Adrenal gland (tissue), 5 donors: ENCODE measurements around the gene ABAT.

Source experiments
- POLR2A ChIP-seq, 2 donors: fragments of 450-650 bp; IDR thresholded peaks; one replicate each; pipeline ENCODE4 v1.6.1; 2017; ENCODE audit warnings: antibody characterized with exemption in 2 of 2, mild to moderate bottlenecking in 2 of 2, moderate library complexity in 1 of 2
- TF ChIP-seq, protein P1 (sequence below), 6 experiments: fragments of 450-650 bp in 4 of 6; fragments of 200-600 bp in 2 of 6; sonication (generic) in 1 of 6; IDR thresholded peaks; 1 replicate in 5 of 6; 2 replicates in 1 of 6; pipeline versions ENCODE4 v1.5.1 to v1.8.0; 2016 to 2021; ENCODE audit warnings: antibody characterized with exemption in 6 of 6, mild to moderate bottlenecking in 2 of 6, moderate library complexity in 1 of 6
- donor health status: DM: no; HTN: no; CAD: no.

- TF ChIP-seq, protein P1, sequence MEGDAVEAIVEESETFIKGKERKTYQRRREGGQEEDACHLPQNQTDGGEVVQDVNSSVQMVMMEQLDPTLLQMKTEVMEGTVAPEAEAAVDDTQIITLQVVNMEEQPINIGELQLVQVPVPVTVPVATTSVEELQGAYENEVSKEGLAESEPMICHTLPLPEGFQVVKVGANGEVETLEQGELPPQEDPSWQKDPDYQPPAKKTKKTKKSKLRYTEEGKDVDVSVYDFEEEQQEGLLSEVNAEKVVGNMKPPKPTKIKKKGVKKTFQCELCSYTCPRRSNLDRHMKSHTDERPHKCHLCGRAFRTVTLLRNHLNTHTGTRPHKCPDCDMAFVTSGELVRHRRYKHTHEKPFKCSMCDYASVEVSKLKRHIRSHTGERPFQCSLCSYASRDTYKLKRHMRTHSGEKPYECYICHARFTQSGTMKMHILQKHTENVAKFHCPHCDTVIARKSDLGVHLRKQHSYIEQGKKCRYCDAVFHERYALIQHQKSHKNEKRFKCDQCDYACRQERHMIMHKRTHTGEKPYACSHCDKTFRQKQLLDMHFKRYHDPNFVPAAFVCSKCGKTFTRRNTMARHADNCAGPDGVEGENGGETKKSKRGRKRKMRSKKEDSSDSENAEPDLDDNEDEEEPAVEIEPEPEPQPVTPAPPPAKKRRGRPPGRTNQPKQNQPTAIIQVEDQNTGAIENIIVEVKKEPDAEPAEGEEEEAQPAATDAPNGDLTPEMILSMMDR (IDR thresholded peaks at IDR 0.05): no peak
- no peak for TF ChIP-seq POLR2A (IDR thresholded peaks at IDR 0.05)
Observed at GRCh38 chr16:8818504-8819270, 144.3 kb downstream of the ABAT start.
